ENCODE results near the gene SCOC. TPM values are rescaled to one million over a fixed set of nuclear protein-coding genes. Genes with fewer than 3 reads are reported as not detected.
A peak's percentile ranks its signal among the peaks of the same experiment; 100 is the strongest.

The SCOC gene
- polyA plus RNA-seq, result 10 to 100 TPM; 31.5 to 68.7 (median 36.7) TPM

DNA sequence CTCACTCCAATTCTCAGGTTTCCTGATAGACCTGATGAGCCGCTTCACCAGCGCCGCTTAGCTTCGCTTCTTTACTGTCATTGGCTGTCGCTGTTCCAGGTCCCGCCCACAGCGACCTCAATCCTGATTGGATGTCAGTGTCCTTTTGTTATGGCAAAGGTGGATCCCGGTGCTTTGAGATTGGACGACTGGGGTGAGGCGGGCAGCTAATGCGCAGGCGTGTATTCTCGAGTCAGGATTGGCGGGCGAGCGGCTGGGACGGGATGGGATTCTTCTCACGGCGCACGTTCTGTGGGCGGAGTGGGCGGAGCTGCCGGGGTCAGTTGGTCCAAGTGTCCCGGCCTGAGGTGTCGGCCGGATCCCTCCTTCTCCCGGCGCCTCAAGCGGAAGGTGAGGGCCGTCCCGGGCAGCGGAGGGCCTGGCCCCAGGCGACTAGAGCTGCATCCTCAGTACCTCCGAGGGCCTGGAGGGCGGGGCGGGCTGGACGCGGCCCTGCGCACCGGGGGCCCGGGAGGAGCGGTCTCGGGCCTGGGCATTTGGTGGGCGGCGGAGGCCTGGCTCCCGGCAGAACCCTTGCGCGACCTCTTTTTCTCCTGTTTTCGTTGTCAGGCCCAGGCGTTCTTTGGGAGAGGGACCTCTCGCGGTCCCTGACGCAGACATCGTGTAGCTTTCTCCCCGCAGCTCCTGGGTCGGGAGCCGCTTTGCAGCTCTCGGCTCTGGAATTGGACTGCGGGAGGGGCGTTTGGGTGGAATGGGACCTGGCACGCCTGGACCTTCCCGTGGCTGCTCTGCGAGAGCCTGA, at the start of gene SCOC:
Gene SCOC (plus strand): TSS at position 319 of the 802 bp plus-strand sequence. CDS start 5,525 bp downstream, outside the sequence.
- Mint-ChIP-seq H3K4me3 (peak within 1 kb of the TSS in 1 of 5 donors; percentile 83), H3K4me1 (peaks cover 14 to 29% of the 10 kb centered on the region in 2 donors), H3K27ac (peak within 1 kb of the TSS in 4 of 6 donors; percentile 36 to 78 (median 74)), H3K9me3 (no peaks in the 10 kb centered on the region), H3K27me3 (ENCODE audit: low read depth in 3 of 3) (peaks cover 0 to 6% (median 0%) of the 10 kb centered on the region in 3 donors), H3K36me3 (peaks cover 0 to under 1% (median 0%) of the 10 kb centered on the region in 3 donors)
- DNase-seq, result peak; percentile 95 to 97 (median 96)

DNA sequence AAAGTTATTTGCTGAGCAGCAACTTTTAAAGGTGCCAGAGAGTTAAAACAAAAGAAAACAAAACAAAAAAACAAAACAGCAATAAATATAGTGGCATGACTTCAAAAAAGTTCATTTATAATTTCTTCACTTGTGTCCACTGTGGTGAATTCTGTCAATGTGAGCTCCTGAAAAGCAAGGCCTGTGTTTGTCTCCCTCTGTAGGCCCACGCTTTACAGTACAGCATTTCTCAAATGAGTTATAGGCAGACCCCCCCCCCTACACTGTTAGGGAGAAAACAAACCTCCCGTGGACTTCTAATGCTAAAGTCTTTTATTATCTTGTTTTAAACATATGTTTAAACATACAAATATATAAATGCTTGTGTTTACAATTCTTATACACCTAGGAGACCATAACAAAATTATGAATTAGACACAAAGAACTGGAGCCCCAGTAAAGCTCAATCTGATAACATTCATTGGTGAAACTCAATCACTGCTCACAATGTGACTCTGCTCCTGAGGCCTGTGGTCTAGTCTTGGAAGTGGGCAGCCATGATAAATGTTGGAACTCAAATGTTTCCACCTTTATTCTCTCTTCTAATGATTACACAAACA, 47.0 kb upstream of the SCOC start:
- peaks cover 2% of the 10 kb centered on the region in 3 donors for H3K27me3 Mint-ChIP-seq (ENCODE audit: low read depth in 3 of 3)
- no peaks in the 10 kb centered on the region for H3K4me1 Mint-ChIP-seq
- no peaks in the 10 kb centered on the region for H3K9me3 Mint-ChIP-seq
- peaks cover 0 to 6% (median 0%) of the 10 kb centered on the region in 3 donors for H3K36me3 Mint-ChIP-seq
- no peak overlapping the region for H3K4me3 Mint-ChIP-seq
- H3K27ac Mint-ChIP-seq, result no peak overlapping the region
- no peak for DNase-seq

- Mint-ChIP-seq H3K36me3 (no peaks in the 10 kb centered on the region), H3K4me1 (no peaks in the 10 kb centered on the region), H3K9me3 (no peaks in the 10 kb centered on the region), H3K4me3 (no peak overlapping the region), H3K27ac (no peak overlapping the region), H3K27me3 (ENCODE audit: low read depth in 3 of 3) (peaks cover 0 to 5% (median 0%) of the 10 kb centered on the region in 3 donors)
- DNase-seq, result no peak
These were observed 43.0 kb upstream of the SCOC start for GRCh38 chr4:140330311-140330900.

DNA sequence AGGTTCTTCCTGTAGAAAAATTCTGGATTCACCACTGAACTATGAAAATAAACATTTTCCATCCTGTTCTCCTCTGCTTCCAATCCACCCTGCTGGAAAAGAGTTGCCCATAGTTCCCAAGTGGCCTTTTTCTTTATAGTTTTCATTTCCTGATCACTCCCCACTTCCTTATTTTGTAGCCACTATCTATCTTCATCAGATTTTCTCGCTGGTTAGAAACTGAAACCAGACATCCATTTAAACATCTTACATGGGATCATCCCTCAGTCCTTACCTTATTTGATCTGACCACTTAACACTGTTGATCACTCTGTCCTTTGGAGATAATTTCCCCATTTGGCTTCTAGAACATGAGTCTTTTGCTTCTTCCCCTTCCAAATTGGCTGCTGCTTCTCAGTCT, 42.2 kb upstream of the SCOC start:
- Mint-ChIP-seq H3K27me3 (ENCODE audit: low read depth in 3 of 3) (peaks cover 0 to 5% (median 0%) of the 10 kb centered on the region in 3 donors), H3K9me3 (no peaks in the 10 kb centered on the region), H3K4me3 (no peak overlapping the region), H3K4me1 (no peaks in the 10 kb centered on the region), H3K36me3 (no peaks in the 10 kb centered on the region), H3K27ac (no peak overlapping the region)
- DNase-seq, result no peak

GRCh38 chr4:140331876-140332275, 41.6 kb upstream of the SCOC start:
- peaks cover 0 to 6% (median 0%) of the 10 kb centered on the region in 3 donors for H3K27me3 Mint-ChIP-seq (ENCODE audit: low read depth in 3 of 3)
- no peaks in the 10 kb centered on the region for H3K4me1 Mint-ChIP-seq
- no peak overlapping the region for H3K4me3 Mint-ChIP-seq
- DNase-seq, result no peak
- H3K9me3 Mint-ChIP-seq, result no peaks in the 10 kb centered on the region
- no peaks in the 10 kb centered on the region for H3K36me3 Mint-ChIP-seq
- no peak overlapping the region for H3K27ac Mint-ChIP-seq

DNA sequence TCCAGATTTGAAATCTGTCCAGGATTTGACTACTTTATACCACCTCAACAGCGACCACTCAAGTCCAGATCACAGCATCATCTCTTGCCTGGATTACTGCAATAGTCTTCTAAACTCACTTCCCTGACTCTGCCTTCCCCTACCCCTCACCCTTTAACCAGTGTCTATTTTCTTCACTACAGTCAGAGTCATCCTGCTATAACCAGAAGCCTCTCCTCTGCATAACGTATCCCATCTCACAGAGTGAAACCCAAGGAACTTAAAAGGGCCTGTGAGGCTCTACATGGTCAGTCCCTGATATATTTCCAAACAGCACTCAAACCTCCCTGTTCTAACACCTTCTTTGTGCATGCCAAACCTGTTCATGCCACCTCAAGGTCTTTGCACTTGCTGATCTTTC, 40.7 kb upstream of the SCOC start:
- Mint-ChIP-seq H3K4me1 (no peaks in the 10 kb centered on the region), H3K4me3 (no peak overlapping the region)
- DNase-seq, result no peak

DNA sequence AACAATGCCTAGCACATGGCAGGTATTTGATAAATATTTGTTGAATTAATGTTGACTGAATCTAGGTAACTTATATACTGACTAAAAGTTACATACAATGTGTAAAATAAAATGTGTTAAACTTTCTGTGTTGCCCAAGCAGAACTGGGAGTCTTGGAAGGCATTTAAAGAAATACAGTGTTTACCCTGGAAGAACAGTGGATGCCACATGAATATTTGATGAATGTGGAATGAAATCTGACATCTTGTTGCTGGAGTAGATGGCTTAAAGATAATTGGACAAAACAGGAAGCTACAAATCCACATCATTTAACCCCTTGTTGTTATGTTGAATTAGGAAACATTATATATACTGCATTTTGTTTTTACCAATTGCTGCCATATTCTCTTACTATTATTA, 39.9 kb upstream of the SCOC start:
- H3K27me3 Mint-ChIP-seq (ENCODE audit: low read depth in 3 of 3), result peaks cover 0 to 6% (median 0%) of the 10 kb centered on the region in 3 donors
- H3K4me1 Mint-ChIP-seq, result no peaks in the 10 kb centered on the region
- peaks cover 0 to 4% (median 0%) of the 10 kb centered on the region in 6 donors for H3K9me3 Mint-ChIP-seq
- no peaks in the 10 kb centered on the region for H3K36me3 Mint-ChIP-seq
- no peak overlapping the region for H3K27ac Mint-ChIP-seq
- no peak overlapping the region for H3K4me3 Mint-ChIP-seq
- DNase-seq, result no peak

More for the DNA sequence above, 40.7 kb upstream of the SCOC start:
- Mint-ChIP-seq H3K9me3 (peaks cover 0 to 4% (median 0%) of the 10 kb centered on the region in 6 donors), H3K27ac (no peak overlapping the region), H3K36me3 (no peaks in the 10 kb centered on the region), H3K27me3 (ENCODE audit: low read depth in 3 of 3) (peaks cover 0 to 6% (median 0%) of the 10 kb centered on the region in 3 donors)

- H3K9me3 Mint-ChIP-seq, result peaks cover 0 to 4% (median 0%) of the 10 kb centered on the region in 6 donors
- H3K4me1 Mint-ChIP-seq, result no peaks in the 10 kb centered on the region
- H3K27me3 Mint-ChIP-seq (ENCODE audit: low read depth in 3 of 3), result peaks cover 0 to 6% (median 2%) of the 10 kb centered on the region in 3 donors
- no peak for DNase-seq
- H3K36me3 Mint-ChIP-seq, result no peaks in the 10 kb centered on the region
- H3K4me3 Mint-ChIP-seq, result no peak overlapping the region
- H3K27ac Mint-ChIP-seq, result no peak overlapping the region
These were observed 38.4 kb upstream of the SCOC start for GRCh38 chr4:140335076-140335475.

GRCh38 chr4:140336730-140337129, 36.7 kb upstream of the SCOC start:
- no peak for DNase-seq
- Mint-ChIP-seq H3K27ac (no peak overlapping the region), H3K4me1 (no peaks in the 10 kb centered on the region), H3K27me3 (ENCODE audit: low read depth in 3 of 3) (peaks cover 0 to 11% (median 2%) of the 10 kb centered on the region in 3 donors), H3K4me3 (no peak overlapping the region), H3K36me3 (no peaks in the 10 kb centered on the region), H3K9me3 (peaks cover 0 to 4% (median 0%) of the 10 kb centered on the region in 6 donors)

GRCh38 chr4:140342620-140343019, 30.8 kb upstream of the SCOC start:
- Mint-ChIP-seq H3K27me3 (ENCODE audit: low read depth in 3 of 3) (peaks cover 3 to 15% (median 4%) of the 10 kb centered on the region in 3 donors), H3K36me3 (no peaks in the 10 kb centered on the region), H3K9me3 (peaks cover 0 to 2% (median 0%) of the 10 kb centered on the region in 6 donors), H3K4me1 (peaks cover 2 to 6% of the 10 kb centered on the region in 2 donors), H3K27ac (no peak overlapping the region), H3K4me3 (no peak overlapping the region)
- DNase-seq, result no peak

DNA sequence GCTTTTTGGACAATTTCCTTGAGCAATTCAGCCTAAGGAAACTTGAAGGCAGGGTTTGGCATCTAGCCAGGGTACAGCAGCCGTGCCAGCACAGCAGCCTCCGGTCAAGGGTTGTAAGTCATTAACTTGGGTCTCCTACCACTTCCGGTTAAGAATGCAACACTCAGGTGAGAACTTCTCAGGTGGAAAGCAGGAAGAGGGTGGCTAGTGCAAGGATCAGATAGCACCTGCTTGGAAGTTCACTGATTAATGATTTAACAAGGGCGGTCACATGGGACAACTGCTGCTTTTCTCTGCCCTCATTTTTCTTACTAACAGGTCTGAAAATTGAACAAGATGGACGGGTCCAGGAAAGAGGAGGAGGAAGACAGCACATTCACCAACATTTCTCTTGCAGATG, 30.1 kb upstream of the SCOC start:
- Mint-ChIP-seq H3K36me3 (no peaks in the 10 kb centered on the region), H3K27ac (no peak overlapping the region)

GRCh38 chr4:140344101-140344500, 29.3 kb upstream of the SCOC start:
- no peak overlapping the region for H3K27ac Mint-ChIP-seq
- no peaks in the 10 kb centered on the region for H3K36me3 Mint-ChIP-seq
- peaks cover 1 to 13% (median 5%) of the 10 kb centered on the region in 3 donors for H3K27me3 Mint-ChIP-seq (ENCODE audit: low read depth in 3 of 3)
- no peak overlapping the region for H3K4me3 Mint-ChIP-seq
- H3K4me1 Mint-ChIP-seq, result peaks cover 2 to 6% of the 10 kb centered on the region in 2 donors
- DNase-seq, result no peak
- H3K9me3 Mint-ChIP-seq, result no peaks in the 10 kb centered on the region

More for the DNA sequence above, 30.1 kb upstream of the SCOC start:
- Mint-ChIP-seq H3K4me1 (peaks cover 2 to 6% of the 10 kb centered on the region in 2 donors), H3K27me3 (ENCODE audit: low read depth in 3 of 3) (peaks cover 3 to 15% (median 4%) of the 10 kb centered on the region in 3 donors), H3K4me3 (no peak overlapping the region), H3K9me3 (no peaks in the 10 kb centered on the region)
- no peak for DNase-seq

DNA sequence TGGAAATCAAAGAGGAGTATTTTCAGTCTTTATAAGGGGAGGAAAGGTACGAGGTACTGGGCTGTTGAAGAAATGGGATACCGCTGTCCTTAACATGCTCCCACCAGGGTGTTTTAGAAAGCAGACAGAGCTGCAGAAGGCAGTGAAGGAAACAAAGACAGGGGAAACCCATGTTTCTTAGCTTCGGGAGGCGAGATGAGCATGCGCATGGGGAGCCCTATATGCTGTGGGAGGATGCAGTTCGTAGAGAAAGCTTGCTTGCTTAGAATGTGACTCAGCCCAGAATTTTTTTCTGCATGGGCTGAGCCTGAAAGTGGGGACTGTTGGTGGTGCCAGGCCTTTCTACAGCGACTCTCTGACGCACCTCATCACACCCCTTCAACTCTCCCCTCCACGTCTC, 28.8 kb upstream of the SCOC start:
- DNase-seq, result no peak
- Mint-ChIP-seq H3K9me3 (no peaks in the 10 kb centered on the region), H3K4me3 (no peak overlapping the region), H3K27me3 (ENCODE audit: low read depth in 3 of 3) (peaks cover 1 to 13% (median 8%) of the 10 kb centered on the region in 3 donors), H3K36me3 (no peaks in the 10 kb centered on the region), H3K4me1 (peaks cover 2 to 6% of the 10 kb centered on the region in 2 donors), H3K27ac (no peak overlapping the region)

GRCh38 chr4:140346136-140346535, 27.3 kb upstream of the SCOC start:
- Mint-ChIP-seq H3K27ac (no peak overlapping the region), H3K4me3 (no peak overlapping the region), H3K27me3 (ENCODE audit: low read depth in 3 of 3) (peaks cover 3 to 11% (median 8%) of the 10 kb centered on the region in 3 donors), H3K36me3 (no peaks in the 10 kb centered on the region), H3K9me3 (no peaks in the 10 kb centered on the region), H3K4me1 (peaks cover 2 to 6% of the 10 kb centered on the region in 2 donors)
- DNase-seq, result no peak

Measured in immature natural killer cell (primary cell).